ENCODE data around the gene ITSN1.
"Not testable (repeated sequence)": the region's sequence is repeated elsewhere in the genome, so short reads cannot be mapped to it uniquely, and the experiment has no call there.

ITSN1 gene

GRCh38 chr21:33769057-33769456 is 126.8 kb downstream of the ITSN1 start:
- Histone ChIP-seq H3K9ac (ENCODE audit: low read length) (no peak overlapping the region), H3K4me3 (ENCODE audit: low read depth, low read length) (no peak overlapping the region), H3K4me1 (ENCODE audit: control insufficient read depth, insufficient read depth, low read length) (no peaks in the 10 kb centered on the region), H3K27me3 (ENCODE audit: control insufficient read depth, insufficient read depth, low read length) (no peaks in the 10 kb centered on the region), H3K36me3 (ENCODE audit: control insufficient read depth, insufficient read depth, low read length) (peaks cover 77% of the 10 kb centered on the region), H3K9me3 (ENCODE audit: control insufficient read depth, insufficient read depth, low read depth, low read length) (no peaks in the 10 kb centered on the region), H3K27ac (ENCODE audit: low read depth, low read length) (no peak overlapping the region)

GRCh38 chr21:33770542-33770941 is 128.2 kb downstream of the ITSN1 start:
- Histone ChIP-seq H3K4me3 (ENCODE audit: low read depth, low read length) (no peak overlapping the region), H3K36me3 (ENCODE audit: control insufficient read depth, insufficient read depth, low read length) (peaks cover 82% of the 10 kb centered on the region), H3K27me3 (ENCODE audit: control insufficient read depth, insufficient read depth, low read length) (no peaks in the 10 kb centered on the region), H3K27ac (ENCODE audit: low read depth, low read length) (no peak overlapping the region), H3K9ac (ENCODE audit: low read length) (no peak overlapping the region), H3K9me3 (ENCODE audit: control insufficient read depth, insufficient read depth, low read depth, low read length) (no peaks in the 10 kb centered on the region), H3K4me1 (ENCODE audit: control insufficient read depth, insufficient read depth, low read length) (no peaks in the 10 kb centered on the region)

- H3K9me3 ChIP-seq (ENCODE audit: control insufficient read depth, insufficient read depth, low read depth, low read length), result no peaks in the 10 kb centered on the region
- no peaks in the 10 kb centered on the region for H3K4me1 ChIP-seq (ENCODE audit: control insufficient read depth, insufficient read depth, low read length)
- H3K27me3 ChIP-seq (ENCODE audit: control insufficient read depth, insufficient read depth, low read length), result no peaks in the 10 kb centered on the region
- no peak overlapping the region for H3K4me3 ChIP-seq (ENCODE audit: low read depth, low read length)
- no peak overlapping the region for H3K9ac ChIP-seq (ENCODE audit: low read length)
- no peak overlapping the region for H3K27ac ChIP-seq (ENCODE audit: low read depth, low read length)
- peaks cover 76% of the 10 kb centered on the region for H3K36me3 ChIP-seq (ENCODE audit: control insufficient read depth, insufficient read depth, low read length)
Measured at GRCh38 chr21:33771976-33772375, 129.7 kb downstream of the ITSN1 start.

- H3K9me3 ChIP-seq (ENCODE audit: control insufficient read depth, insufficient read depth, low read depth, low read length), result no peaks in the 10 kb centered on the region
- no peak overlapping the region for H3K27ac ChIP-seq (ENCODE audit: low read depth, low read length)
- H3K4me1 ChIP-seq (ENCODE audit: control insufficient read depth, insufficient read depth, low read length), result no peaks in the 10 kb centered on the region
- H3K9ac ChIP-seq (ENCODE audit: low read length), result no peak overlapping the region
- H3K4me3 ChIP-seq (ENCODE audit: low read depth, low read length), result no peak overlapping the region
- peaks cover 73% of the 10 kb centered on the region for H3K36me3 ChIP-seq (ENCODE audit: control insufficient read depth, insufficient read depth, low read length)
- H3K27me3 ChIP-seq (ENCODE audit: control insufficient read depth, insufficient read depth, low read length), result no peaks in the 10 kb centered on the region
Measured at GRCh38 chr21:33774551-33774950, 132.2 kb downstream of the ITSN1 start.

- no peak overlapping the region for H3K4me3 ChIP-seq (ENCODE audit: low read depth, low read length)
- no peaks in the 10 kb centered on the region for H3K27me3 ChIP-seq (ENCODE audit: control insufficient read depth, insufficient read depth, low read length)
- H3K27ac ChIP-seq (ENCODE audit: low read depth, low read length), result no peak overlapping the region
- no peak overlapping the region for H3K9ac ChIP-seq (ENCODE audit: low read length)
- H3K36me3 ChIP-seq (ENCODE audit: control insufficient read depth, insufficient read depth, low read length), result peaks cover 75% of the 10 kb centered on the region
- H3K4me1 ChIP-seq (ENCODE audit: control insufficient read depth, insufficient read depth, low read length), result no peaks in the 10 kb centered on the region
- no peaks in the 10 kb centered on the region for H3K9me3 ChIP-seq (ENCODE audit: control insufficient read depth, insufficient read depth, low read depth, low read length)
Measured at GRCh38 chr21:33775100-33775828, 133.0 kb downstream of the ITSN1 start.

GRCh38 chr21:33780631-33781030 is 138.3 kb downstream of the ITSN1 start:
- Histone ChIP-seq H3K36me3 (ENCODE audit: control insufficient read depth, insufficient read depth, low read length) (peaks cover 61% of the 10 kb centered on the region), H3K9ac (ENCODE audit: low read length) (no peak overlapping the region), H3K4me1 (ENCODE audit: control insufficient read depth, insufficient read depth, low read length) (no peaks in the 10 kb centered on the region), H3K27ac (ENCODE audit: low read depth, low read length) (no peak overlapping the region), H3K4me3 (ENCODE audit: low read depth, low read length) (no peak overlapping the region), H3K27me3 (ENCODE audit: control insufficient read depth, insufficient read depth, low read length) (no peaks in the 10 kb centered on the region), H3K9me3 (ENCODE audit: control insufficient read depth, insufficient read depth, low read depth, low read length) (no peaks in the 10 kb centered on the region)

GRCh38 chr21:33781121-33781520 is 138.8 kb downstream of the ITSN1 start:
- Histone ChIP-seq H3K9me3 (ENCODE audit: control insufficient read depth, insufficient read depth, low read depth, low read length) (no peaks in the 10 kb centered on the region), H3K27me3 (ENCODE audit: control insufficient read depth, insufficient read depth, low read length) (no peaks in the 10 kb centered on the region), H3K4me1 (ENCODE audit: control insufficient read depth, insufficient read depth, low read length) (no peaks in the 10 kb centered on the region), H3K27ac (ENCODE audit: low read depth, low read length) (no peak overlapping the region), H3K9ac (ENCODE audit: low read length) (no peak overlapping the region), H3K36me3 (ENCODE audit: control insufficient read depth, insufficient read depth, low read length) (peaks cover 56% of the 10 kb centered on the region), H3K4me3 (ENCODE audit: low read depth, low read length) (no peak overlapping the region)

- Histone ChIP-seq H3K4me3 (ENCODE audit: low read depth, low read length) (no peak overlapping the region), H3K9ac (ENCODE audit: low read length) (no peak overlapping the region), H3K27ac (ENCODE audit: low read depth, low read length) (no peak overlapping the region), H3K4me1 (ENCODE audit: control insufficient read depth, insufficient read depth, low read length) (no peaks in the 10 kb centered on the region), H3K9me3 (ENCODE audit: control insufficient read depth, insufficient read depth, low read depth, low read length) (no peaks in the 10 kb centered on the region), H3K36me3 (ENCODE audit: control insufficient read depth, insufficient read depth, low read length) (peaks cover 56% of the 10 kb centered on the region), H3K27me3 (ENCODE audit: control insufficient read depth, insufficient read depth, low read length) (no peaks in the 10 kb centered on the region)
Measured at GRCh38 chr21:33783187-33783979, 141.1 kb downstream of the ITSN1 start.

GRCh38 chr21:33787431-33787830 is 145.1 kb downstream of the ITSN1 start:
- no peaks in the 10 kb centered on the region for H3K9me3 ChIP-seq (ENCODE audit: control insufficient read depth, insufficient read depth, low read depth, low read length)
- no peaks in the 10 kb centered on the region for H3K4me1 ChIP-seq (ENCODE audit: control insufficient read depth, insufficient read depth, low read length)
- H3K36me3 ChIP-seq (ENCODE audit: control insufficient read depth, insufficient read depth, low read length), result peaks cover 36% of the 10 kb centered on the region
- no peak overlapping the region for H3K9ac ChIP-seq (ENCODE audit: low read length)
- H3K27ac ChIP-seq (ENCODE audit: low read depth, low read length), result no peak overlapping the region
- no peaks in the 10 kb centered on the region for H3K27me3 ChIP-seq (ENCODE audit: control insufficient read depth, insufficient read depth, low read length)
- H3K4me3 ChIP-seq (ENCODE audit: low read depth, low read length), result no peak overlapping the region

GRCh38 chr21:33788438-33788837 is 146.1 kb downstream of the ITSN1 start:
- H3K27me3 ChIP-seq (ENCODE audit: control insufficient read depth, insufficient read depth, low read length); H3K4me3 ChIP-seq (ENCODE audit: low read depth, low read length); H3K9me3 ChIP-seq (ENCODE audit: control insufficient read depth, insufficient read depth, low read depth, low read length); H3K9ac ChIP-seq (ENCODE audit: low read length); H3K4me1 ChIP-seq (ENCODE audit: control insufficient read depth, insufficient read depth, low read length); H3K27ac ChIP-seq (ENCODE audit: low read depth, low read length): not testable (repeated sequence)
- peaks cover 34% of the 10 kb centered on the region for H3K36me3 ChIP-seq (ENCODE audit: control insufficient read depth, insufficient read depth, low read length)

- no peaks in the 10 kb centered on the region for H3K27me3 ChIP-seq (ENCODE audit: control insufficient read depth, insufficient read depth, low read length)
- peaks cover 31% of the 10 kb centered on the region for H3K36me3 ChIP-seq (ENCODE audit: control insufficient read depth, insufficient read depth, low read length)
- no peak overlapping the region for H3K27ac ChIP-seq (ENCODE audit: low read depth, low read length)
- H3K9ac ChIP-seq (ENCODE audit: low read length), result no peak overlapping the region
- no peaks in the 10 kb centered on the region for H3K9me3 ChIP-seq (ENCODE audit: control insufficient read depth, insufficient read depth, low read depth, low read length)
- peaks cover 17% of the 10 kb centered on the region for H3K4me1 ChIP-seq (ENCODE audit: control insufficient read depth, insufficient read depth, low read length)
- no peak overlapping the region for H3K4me3 ChIP-seq (ENCODE audit: low read depth, low read length)
Measured at GRCh38 chr21:33789697-33790096, 147.4 kb downstream of the ITSN1 start.

Data from HUES6 (cell line).